Activated CD8-positive, alpha-beta memory T cell treated with anti-CD3 and anti-CD28 coated beads, Interleukin-2, amount 50 U/mL, for 1 hour (primary cell): ENCODE measurements around the gene VWA3A.
"Not testable (repeated sequence)": the region's sequence is repeated elsewhere in the genome, so short reads cannot be mapped to it uniquely, and the experiment has no call there.

Source experiments
- DNase-seq: peaks from one replicate; pipeline ENCODE4 v3.0.0-alpha.2; 2020; ENCODE audit errors: extremely low read depth

VWA3A gene

GRCh38 chr16:22183335-22183734 lies 91.0 kb downstream of the VWA3A start:
- no peak for DNase-seq

DNA sequence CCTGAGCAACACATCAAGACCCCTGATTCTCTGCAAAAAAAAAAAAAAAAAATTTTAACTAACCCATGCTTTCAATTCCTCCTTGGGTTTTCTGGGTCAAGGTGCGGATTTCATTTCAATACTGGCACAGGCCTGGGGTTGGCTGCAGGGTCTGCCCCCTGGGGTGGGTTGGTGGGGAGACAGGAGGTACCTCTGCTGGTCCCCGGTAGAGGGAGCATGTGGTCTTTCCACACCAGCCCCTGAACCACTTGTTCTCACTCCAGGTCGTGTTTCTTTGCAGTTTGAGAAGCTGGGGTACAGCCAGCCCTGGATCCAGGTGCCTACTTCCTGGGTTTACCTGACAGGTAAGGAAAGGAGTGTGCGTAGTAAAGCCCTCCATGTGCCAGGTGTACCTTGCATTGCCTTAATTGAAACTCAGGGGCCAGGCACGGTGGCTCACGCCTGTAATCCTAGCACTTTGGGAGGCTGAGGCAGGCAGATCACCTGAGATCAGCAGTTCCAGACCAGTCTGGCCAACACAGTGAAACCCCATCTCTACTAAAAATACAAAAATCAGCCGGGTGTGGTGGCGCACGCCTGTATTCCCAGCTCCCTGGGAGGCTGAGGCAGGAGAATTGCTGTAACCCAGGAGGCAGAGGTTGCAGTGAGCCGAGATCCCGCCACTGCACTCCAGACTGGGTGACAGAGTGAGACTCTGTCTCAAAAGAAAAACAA lies 91.7 kb downstream of the VWA3A start:
- DNase-seq: no peak

GRCh38 chr16:22184615-22184968 lies 92.3 kb downstream of the VWA3A start:
- no peak for DNase-seq

DNA sequence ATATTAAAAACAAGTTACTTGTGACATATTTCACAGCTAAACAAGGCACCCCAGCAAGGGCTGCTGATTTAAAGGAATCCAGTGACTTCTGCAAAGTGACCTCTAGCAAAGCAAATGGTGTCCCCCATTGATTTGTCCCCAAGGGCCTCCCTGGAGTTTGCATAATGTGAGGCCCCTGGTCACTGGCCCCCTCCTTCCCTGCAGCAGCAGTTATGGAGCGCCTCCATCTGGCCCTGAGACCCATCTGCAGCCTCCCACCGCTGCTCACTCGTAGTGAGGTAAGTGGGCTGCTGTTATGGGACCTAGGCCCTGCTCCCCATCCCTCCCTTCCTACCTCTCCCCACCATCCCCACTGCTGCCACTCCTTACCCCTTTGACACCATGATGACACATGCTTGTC lies 94.2 kb downstream of the VWA3A start:
- DNase-seq: no peak

DNA sequence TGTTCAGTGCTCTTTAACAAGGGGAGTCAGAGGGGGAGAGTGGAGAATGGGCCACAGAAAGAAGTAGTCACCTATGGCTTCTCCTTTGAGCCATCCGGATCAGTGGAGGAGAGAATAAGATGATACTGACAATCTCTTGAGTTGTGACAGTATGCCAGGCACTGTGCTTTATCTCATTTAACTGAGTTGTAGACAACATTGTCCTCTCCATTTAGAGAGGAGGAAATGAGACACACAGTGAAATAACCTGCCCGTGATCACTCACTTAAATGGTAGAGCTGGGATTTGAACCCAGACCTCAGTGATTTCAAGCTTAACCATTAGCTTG lies 95.9 kb downstream of the VWA3A start:
- DNase-seq: no peak

GRCh38 chr16:22188595-22189442 lies 96.5 kb downstream of the VWA3A start:
- no peak for DNase-seq

GRCh38 chr16:22189473-22190080 lies 97.2 kb downstream of the VWA3A start:
- no peak for DNase-seq

- peak; percentile 86 for DNase-seq
Observed at GRCh38 chr16:22190081-22190775, 97.9 kb downstream of the VWA3A start.

GRCh38 chr16:22190776-22191531 lies 98.6 kb downstream of the VWA3A start:
- DNase-seq: peak; percentile 99

- DNase-seq: no peak
Observed at GRCh38 chr16:22191532-22192260, 99.4 kb downstream of the VWA3A start.

DNA sequence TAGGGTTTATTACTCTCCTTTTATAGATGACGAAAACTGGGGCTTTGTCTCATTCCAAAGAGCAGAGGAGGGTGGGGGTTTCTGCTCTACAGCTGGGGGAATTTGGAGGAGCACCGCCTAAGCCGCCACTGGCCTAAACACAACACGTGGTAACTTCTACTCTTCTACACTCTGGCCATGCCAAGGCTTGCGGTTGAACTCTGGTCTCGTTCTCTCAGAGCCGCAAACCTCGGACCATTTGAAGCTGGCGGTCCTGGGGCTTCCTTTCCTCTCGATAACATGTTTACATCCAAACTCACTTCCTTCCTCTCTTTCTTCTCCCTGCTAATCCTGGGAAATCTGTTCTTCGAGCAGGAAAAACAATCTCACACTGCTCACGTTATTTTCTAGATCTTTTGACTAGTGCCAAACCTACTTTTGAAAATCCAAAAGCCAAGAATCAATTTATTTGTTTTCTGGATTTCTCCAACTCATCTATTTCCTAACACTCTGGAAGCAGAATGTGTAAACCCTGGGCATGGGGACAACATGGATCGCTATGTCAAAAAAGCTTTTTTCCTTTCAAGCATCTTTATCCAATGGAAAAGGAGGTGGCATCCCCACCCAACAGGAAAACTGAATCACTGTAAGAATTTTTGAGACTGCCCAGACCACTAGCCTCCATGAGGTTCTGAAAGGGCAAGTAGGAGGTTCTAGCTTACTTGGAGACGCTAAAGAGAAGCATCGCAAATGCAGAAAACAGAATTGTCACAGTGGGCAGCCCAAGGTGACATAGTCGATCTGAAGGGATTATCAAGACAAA lies 100.1 kb downstream of the VWA3A start:
- peak; percentile 76 for DNase-seq

GRCh38 chr16:22193063-22193411 lies 100.7 kb downstream of the VWA3A start:
- no peak for DNase-seq

DNA sequence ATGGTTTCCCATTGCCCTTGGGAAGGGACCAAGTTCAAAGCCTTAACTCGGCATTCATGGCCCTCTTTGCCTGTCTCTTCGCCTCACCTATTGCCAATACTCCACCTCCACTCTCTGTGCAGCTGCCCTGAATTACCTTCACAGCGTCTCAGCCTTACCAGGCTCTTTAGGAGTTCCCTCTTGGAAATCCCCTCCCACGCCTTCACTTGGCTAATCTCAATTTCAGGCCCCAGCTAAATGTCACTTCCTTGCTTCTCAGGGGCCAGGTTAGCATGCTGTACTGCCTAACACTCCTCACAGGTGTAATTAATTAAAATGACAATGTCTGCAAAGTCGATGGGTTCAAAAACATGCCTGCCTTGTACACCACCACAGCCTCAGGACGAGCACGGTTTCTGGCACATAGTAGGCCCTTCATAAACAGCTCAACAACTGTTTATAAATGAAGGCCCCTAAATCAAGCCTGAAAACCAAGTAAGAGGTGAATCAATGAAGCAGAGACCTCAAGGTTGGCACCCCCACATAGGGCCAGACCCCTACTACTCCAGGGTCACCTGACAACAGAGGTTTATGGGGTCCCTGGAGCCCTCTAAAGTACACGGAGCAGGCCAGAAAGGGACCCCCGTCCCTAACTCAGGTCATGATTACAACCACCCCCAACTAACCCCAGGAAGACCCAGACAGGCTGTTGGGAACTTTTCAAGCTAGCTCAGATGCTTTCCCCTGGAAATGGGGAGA lies 102.5 kb downstream of the VWA3A start:
- no peak for DNase-seq

DNA sequence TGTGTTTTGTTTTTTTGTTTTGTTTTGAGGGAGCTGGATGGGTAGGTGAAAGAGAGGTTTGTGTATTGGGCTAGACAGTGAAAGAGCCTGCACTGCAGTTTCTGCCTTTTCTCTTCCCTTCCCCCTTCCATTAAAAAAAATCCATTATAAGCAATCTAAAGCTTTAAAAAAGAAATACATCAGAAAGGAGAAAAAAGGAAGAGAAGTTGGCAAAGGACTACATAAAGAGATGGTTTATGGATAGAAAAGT lies 103.0 kb downstream of the VWA3A start:
- no peak for DNase-seq

- DNase-seq: peak; percentile 59
Observed at GRCh38 chr16:22195695-22196558, 103.6 kb downstream of the VWA3A start.

DNA sequence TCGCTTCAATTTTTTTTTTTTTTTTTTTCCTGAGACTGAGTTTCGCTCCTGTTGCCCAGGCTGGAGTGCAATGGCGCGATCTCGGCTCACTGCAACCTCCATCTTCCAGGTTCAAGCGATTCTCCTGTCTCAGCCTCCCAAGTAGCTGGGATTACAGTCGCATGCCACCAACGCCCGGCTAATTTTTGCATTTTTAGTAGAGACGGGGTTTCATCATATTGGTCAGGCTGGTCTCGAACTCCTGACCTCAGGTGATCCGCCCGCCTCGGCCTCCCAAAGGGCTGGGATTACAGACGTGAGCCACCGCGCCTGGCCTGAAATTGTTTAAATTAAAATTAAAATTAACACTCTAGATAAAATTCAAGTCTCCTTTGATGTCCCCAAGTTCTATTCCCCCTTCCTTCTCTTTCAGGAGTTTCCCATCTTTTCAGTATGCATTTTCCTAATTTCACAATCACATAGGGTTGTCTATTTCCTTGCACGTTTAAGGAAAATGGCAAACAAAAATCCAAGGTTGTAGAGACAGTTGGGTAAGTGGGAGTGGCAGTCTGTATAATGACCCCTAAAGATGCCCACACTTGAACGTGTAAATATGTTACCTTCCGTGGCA lies 104.3 kb downstream of the VWA3A start:
- not testable (repeated sequence) for DNase-seq

GRCh38 chr16:22198547-22199293 lies 106.4 kb downstream of the VWA3A start:
- no peak for DNase-seq

- no peak for DNase-seq
Observed at GRCh38 chr16:22202261-22202637, 109.9 kb downstream of the VWA3A start.
